HG03575 (cell line): ENCODE measurements around the gene TRAF4.
"Not testable (repeated sequence)": the region's sequence is repeated elsewhere in the genome, so short reads cannot be mapped to it uniquely, and the experiment has no call there.

ENCODE experiments used
- ATAC-seq: cut with Tn5 transposase; IDR thresholded peaks from one replicate; pipeline ENCODE4 v1.9.1; 2021; ENCODE audit not compliant: unreplicated experiment, insufficient number of reproducible peaks, low FRiP score; ENCODE audit errors: extremely low read depth

TRAF4 gene

DNA sequence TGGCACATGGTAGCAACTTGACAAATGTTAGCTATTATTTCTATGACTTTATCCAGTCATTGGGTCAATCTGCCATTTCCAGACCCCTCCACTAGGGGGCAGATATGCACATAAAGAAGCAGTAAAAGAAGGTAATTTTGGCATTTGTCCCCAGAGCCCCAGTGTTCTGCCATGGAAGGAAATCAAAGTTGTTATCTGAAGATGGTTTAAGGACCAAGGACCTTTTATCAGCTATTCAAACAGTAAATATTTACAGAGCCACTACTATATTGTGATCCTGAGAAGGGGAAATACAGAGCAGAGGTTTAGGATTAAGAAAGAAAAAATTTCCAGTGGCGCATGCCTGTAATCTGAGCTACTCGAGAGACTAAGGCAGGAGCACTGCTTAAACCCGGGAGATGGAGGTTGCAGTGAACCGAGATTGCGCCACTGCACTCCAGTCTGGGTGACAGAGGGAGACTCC lies 20.0 kb downstream of the TRAF4 start:
- ATAC-seq, result no peak

DNA sequence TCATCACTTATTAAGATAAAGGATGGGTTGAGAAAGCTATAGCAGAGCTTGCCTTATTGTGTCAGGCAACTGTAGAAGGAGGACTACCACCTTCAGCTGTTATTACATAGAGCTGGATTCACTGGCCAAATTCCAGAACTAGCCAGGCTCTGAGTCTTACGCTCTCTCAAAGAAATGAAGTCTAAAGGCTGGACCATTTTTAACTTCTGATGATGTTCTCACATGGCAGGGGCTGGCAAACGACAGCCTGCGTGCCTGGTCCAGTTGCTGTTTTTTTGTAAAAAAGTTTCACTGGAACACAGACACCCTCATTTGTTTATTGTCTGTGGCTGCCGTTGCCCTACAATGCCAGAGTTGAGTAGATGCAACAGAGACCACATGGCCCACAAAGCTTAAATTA lies 21.2 kb downstream of the TRAF4 start:
- no peak for ATAC-seq

DNA sequence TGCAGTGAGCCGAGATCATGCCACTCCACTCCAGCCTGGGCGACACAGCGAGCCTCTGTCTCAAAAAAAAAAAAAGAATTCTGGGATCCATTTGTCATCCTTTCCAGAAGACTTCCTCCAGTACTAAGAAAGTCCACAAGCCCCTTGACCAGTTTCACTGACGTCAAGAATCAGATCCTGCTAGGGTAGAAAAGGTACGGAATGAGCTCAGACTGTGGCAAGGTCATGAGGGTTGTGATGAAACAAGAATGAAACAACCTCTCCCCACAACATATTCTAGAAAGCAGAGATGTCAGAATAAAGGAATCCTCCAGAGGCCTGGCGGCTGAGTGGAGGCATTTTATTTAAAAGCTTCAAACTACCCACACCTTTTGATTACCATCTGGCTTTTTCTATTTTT lies 29.9 kb downstream of the TRAF4 start:
- ATAC-seq, result no peak

DNA sequence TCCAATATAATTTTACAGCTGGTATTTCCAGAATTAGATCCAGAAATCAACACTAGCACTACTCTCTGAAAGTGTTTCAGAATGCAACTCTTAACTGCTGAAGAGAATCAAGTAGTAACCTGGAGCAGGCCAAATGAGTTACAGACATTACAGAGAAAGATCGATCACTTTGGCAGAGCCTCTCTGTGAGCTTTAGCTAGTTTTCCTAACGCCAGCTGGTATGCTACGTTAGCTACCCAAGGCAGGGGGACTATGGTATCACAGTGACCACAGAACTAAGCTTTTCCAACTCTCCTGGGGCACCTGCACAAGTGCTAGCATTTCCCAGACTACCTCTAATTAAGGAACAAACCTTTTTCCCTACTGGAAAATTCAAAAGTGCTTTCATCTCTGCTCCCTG lies 30.4 kb downstream of the TRAF4 start:
- no peak for ATAC-seq

DNA sequence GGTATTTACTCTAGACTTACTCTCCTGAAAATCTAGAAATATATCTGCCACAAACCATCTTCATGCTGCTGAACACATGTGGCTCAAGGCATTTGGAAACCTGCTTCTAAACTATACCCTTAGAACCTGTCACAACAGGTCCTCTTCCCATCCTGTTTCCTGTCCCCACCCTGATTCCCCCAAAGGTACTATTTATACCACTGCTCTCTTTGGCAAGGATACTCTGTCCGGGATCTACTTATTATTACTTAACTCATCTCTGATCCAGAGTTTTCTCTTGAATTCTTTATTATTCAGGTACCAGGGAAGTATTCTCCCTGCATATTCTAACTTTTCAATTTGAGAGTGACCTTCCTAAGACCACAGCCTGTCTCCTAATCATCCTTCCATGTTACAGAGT lies 33.4 kb downstream of the TRAF4 start:
- ATAC-seq, result no peak

DNA sequence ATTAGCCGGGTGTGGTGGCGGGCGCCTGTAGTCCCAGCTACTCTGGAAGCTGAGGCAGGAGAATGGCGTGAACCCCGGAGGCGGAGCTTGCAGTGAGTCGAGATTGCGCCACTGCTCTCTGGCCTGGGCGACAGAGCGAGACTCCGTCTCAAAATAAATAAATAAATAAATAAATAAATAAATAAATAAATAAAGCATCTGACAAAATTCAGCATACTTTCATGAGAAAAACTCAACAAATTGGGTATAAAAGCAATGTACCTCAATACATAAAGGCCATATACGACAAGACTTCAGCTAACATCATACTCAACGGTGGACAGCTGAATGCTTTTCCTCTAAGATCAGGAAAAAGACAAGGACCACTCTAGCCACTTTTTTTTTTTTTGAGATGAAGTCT lies 35.8 kb downstream of the TRAF4 start:
- not testable (repeated sequence) for ATAC-seq

DNA sequence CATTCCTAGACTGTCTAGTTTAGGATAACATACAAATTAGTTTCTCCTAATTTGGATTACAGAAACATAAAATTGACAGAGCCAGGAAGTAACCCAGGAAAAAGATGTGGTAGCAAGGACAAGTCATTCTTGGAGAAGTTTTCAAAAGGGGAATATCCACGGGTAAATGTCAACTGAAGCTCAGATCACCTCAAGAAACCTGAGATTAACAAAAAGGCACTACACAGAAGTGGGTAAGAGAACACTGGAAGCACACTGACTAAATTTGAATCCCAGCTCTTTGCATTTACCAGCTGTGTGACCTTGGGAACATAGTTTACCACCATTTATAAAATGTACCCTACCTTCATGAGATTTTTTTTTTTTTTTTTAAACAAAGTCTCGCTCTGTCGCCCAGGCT lies 39.4 kb downstream of the TRAF4 start:
- ATAC-seq, result no peak

DNA sequence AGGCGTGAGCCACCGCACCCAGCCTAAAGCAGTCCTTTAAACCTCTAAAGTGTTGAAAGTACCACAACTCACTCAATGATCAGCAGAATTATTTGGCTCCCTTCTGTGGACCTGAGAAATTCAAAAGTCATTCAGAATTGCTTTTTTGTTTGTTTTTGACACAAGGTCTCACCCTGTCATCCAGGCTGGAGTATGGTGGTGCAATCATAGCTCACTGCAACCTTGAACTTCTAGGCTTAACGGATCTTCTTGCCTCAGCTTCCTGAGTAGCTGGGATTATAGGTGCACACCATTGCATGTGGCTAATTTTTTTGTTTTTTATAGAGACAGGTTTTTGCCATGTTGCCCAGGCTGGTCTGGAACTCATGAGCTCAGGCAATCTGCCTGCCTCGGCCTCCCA lies 44.3 kb downstream of the TRAF4 start:
- ATAC-seq, result no peak

DNA sequence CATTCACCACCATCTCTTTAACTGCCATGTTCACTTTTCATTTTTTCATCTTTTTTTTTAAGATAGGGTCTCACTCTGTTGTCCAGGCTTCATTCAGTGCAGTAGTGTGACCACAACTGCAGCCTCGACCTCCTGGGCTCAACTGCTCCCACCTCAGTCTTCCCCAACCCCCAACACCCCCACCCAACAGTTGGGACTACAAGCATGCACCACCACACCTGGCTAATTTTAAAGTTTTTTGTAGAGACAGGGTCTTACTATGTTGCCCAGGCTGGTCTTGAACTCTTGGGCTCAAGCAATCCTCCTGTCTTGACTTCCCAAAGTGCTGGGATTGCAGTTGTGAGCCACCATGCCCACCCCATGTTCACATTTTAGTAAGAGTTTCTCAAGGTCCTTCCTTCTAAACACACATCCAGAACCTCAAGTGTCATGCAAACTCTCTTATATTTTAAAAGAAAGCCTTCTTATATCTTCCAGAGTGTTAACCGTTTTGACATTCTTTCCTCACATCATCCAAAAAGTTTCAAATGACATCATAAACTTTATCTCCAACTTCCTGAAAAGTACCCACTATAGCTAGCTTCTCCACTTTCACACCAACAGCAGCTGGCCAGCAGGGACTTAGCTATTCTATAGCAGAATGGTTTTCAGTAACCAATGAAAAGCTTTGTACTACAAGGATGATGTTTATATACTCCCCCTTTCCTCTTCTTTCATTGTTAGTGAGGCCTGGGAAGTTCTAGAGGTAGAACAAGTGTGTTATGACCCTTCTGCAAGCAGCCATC lies 49.3 kb downstream of the TRAF4 start:
- ATAC-seq, result no peak

DNA sequence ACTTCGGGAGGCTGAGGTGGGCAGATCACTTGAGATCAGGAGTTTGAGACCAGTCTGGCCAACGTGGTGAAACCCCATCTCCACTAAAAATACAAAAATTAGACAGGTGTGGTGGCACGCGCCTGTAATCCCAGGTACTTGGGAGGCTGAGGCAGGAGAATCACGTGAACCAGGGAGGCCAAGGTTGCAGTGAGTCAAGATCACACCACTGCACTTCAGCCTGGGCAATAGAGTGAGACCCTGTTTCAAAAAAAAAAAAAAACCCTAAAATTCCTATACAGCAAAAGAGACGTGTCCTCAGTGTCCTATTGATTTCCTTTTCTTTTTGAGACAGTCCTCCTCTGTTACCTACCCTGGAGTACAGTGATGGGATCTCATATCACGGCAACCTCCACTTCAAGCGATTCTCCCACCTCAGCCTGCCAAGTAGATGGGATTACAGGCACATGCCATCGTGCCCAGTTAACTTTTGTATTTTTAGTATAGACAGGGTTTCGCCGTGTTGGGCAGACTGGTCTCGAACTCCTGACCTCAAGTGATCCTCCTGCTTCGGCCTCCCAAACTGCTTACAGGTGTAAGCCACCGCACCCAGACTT lies 51.1 kb downstream of the TRAF4 start:
- ATAC-seq, result not testable (repeated sequence)

DNA sequence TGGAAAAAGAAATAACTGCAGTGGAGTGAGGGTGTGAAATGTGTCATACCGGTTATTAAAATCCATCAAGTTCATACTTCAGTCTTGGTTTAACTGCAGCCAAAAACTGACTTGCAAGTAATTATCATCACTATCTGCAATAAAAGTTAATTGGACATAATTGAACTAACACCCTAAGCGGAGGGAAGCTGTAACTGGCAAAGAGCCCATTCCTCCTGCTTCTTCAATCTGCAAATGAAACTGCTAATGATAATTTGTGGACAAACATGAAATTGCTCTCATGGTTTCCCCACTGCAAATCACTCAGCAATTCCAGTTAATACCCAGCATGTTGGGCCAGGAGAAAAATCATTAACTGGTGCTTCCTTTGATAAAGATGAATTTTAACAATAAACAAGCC lies 52.3 kb downstream of the TRAF4 start:
- ATAC-seq, result no peak
